GM18858 (cell line): ENCODE measurements around the gene CEMIP2.

ENCODE experiments used
- ATAC-seq: cut with Tn5 transposase; IDR thresholded peaks from one replicate; pipeline ENCODE4 v1.9.1; 2021; ENCODE audit not compliant: unreplicated experiment

The CEMIP2 gene

GRCh38 chr9:71647094-71647591, 121.2 kb downstream of the CEMIP2 start:
- ATAC-seq, result no peak

- ATAC-seq, result no peak
Measured at GRCh38 chr9:71646131-71646530, 122.2 kb downstream of the CEMIP2 start.

GRCh38 chr9:71644819-71645362, 123.4 kb downstream of the CEMIP2 start:
- no peak for ATAC-seq

GRCh38 chr9:71643330-71643729, 125.0 kb downstream of the CEMIP2 start:
- no peak for ATAC-seq

GRCh38 chr9:71642056-71642455, 126.3 kb downstream of the CEMIP2 start:
- no peak for ATAC-seq

- no peak for ATAC-seq
Measured at GRCh38 chr9:71638627-71639026, 129.7 kb downstream of the CEMIP2 start.

GRCh38 chr9:71637926-71638325, 130.4 kb downstream of the CEMIP2 start:
- no peak for ATAC-seq

- ATAC-seq, result no peak
Measured at GRCh38 chr9:71637375-71637774, 130.9 kb downstream of the CEMIP2 start.

GRCh38 chr9:71636143-71636839, 132.0 kb downstream of the CEMIP2 start:
- ATAC-seq, result no peak

GRCh38 chr9:71634752-71635151, 133.6 kb downstream of the CEMIP2 start:
- no peak for ATAC-seq
